CD14-positive monocyte (primary cell): ENCODE data around the gene CPNE8. TPM values are rescaled to one million over a fixed set of nuclear protein-coding genes. Genes with fewer than 3 reads are reported as not detected.

Experiments used
- DNase-seq, 3 donors: peaks; one replicate each; pipeline ENCODE4 v3.0.0-alpha.2; 2011 to 2022
- H2AFZ ChIP-seq: 2 replicates; pipeline ENCODE4 v1.6.0; 2012; ENCODE audit warnings: mild to moderate bottlenecking, low read depth, low read length, inconsistent platforms; ENCODE audit not compliant: insufficient read depth, poor library complexity, severe bottlenecking
- H3K27ac ChIP-seq, 2 donors: 1 replicate in 1 of 2; 2 replicates in 1 of 2; pipeline ENCODE4 v1.5.1; 2012 to 2013; ENCODE audit warnings: low read length in 2 of 2, control low read depth in 1 of 2, inconsistent platforms in 1 of 2, low read depth in 1 of 2, mild to moderate bottlenecking in 1 of 2
- H3K27me3 ChIP-seq, 2 donors: one replicate each; pipeline versions ENCODE4 v1.6.0 to v1.6.1; 2011 to 2013; ENCODE audit warnings: low read length in 2 of 2; ENCODE audit not compliant: control insufficient read depth in 2 of 2, insufficient read depth in 2 of 2
- H3K36me3 ChIP-seq, 2 donors: replicated peaks in 1 of 2; 1 replicate in 1 of 2; 2 replicates in 1 of 2; pipeline versions ENCODE4 v1.5.1 to v1.6.1; 2012 to 2013; ENCODE audit warnings: low read length in 2 of 2, control low read depth in 1 of 2, inconsistent platforms in 1 of 2, mild to moderate bottlenecking in 1 of 2; ENCODE audit not compliant: insufficient read depth in 2 of 2, control insufficient read depth in 1 of 2
- H3K4me1 ChIP-seq, 2 donors: 1 replicate in 1 of 2; 2 replicates in 1 of 2; pipeline versions ENCODE4 v1.5.1 to v1.6.1; 2012 to 2013; ENCODE audit warnings: low read length in 2 of 2, control low read depth in 1 of 2, inconsistent platforms in 1 of 2, mild to moderate bottlenecking in 1 of 2, moderate library complexity in 1 of 2; ENCODE audit not compliant: insufficient read depth in 2 of 2, control insufficient read depth in 1 of 2
- H3K4me2 ChIP-seq: replicated peaks from 2 replicates; pipeline ENCODE3; 2012; ENCODE audit warnings: low read length, moderate library complexity, mild to moderate bottlenecking; ENCODE audit not compliant: poor library complexity, severe bottlenecking; ENCODE audit errors: extremely low read depth
- H3K4me3 ChIP-seq, 3 experiments: fragments of 200-600 bp in 1 of 3; sonication (generic) in 1 of 3; replicated peaks in 1 of 3; 1 replicate in 2 of 3; 2 replicates in 1 of 3; pipeline ENCODE4 v1.5.1; 2011 to 2013; ENCODE audit warnings: low read length in 3 of 3, mild to moderate bottlenecking in 3 of 3, control low read depth in 2 of 3, low read depth in 2 of 3, inconsistent platforms in 1 of 3, moderate library complexity in 1 of 3
- H3K79me2 ChIP-seq: 2 replicates; pipeline ENCODE4 v1.6.0; 2012; ENCODE audit warnings: mild to moderate bottlenecking, control low read depth, inconsistent platforms, low read length, moderate library complexity; ENCODE audit not compliant: insufficient read depth
- H3K9ac ChIP-seq: 2 replicates; pipeline ENCODE4 v1.6.0; 2017; ENCODE audit warnings: low read length, mild to moderate bottlenecking; ENCODE audit not compliant: insufficient read depth, poor library complexity, severe bottlenecking
- H3K9me3 ChIP-seq, 2 donors: replicated peaks in 1 of 2; 1 replicate in 1 of 2; 2 replicates in 1 of 2; pipeline versions ENCODE4 v1.5.1 to v1.6.1; 2012 to 2013; ENCODE audit warnings: low read length in 2 of 2, control low read depth in 1 of 2; ENCODE audit not compliant: control insufficient read depth in 1 of 2, insufficient read depth in 1 of 2
- H4K20me1 ChIP-seq: 2 replicates; pipeline ENCODE4 v1.6.0; 2012; ENCODE audit warnings: mild to moderate bottlenecking, low read length, control low read depth, moderate library complexity; ENCODE audit not compliant: insufficient read depth
- H3K27ac Mint-ChIP-seq, 7 donors: one replicate each; pipeline ENCODE4 v1.8.0; 2020; ENCODE audit warnings: mild to moderate bottlenecking in 7 of 7, mixed read lengths in 7 of 7, moderate library complexity in 6 of 7, inconsistent platforms in 2 of 7
- H3K27me3 Mint-ChIP-seq, 3 donors: one replicate each; pipeline ENCODE4 v1.8.0; 2021 to 2022; ENCODE audit warnings: low read depth in 3 of 3, mild to moderate bottlenecking in 3 of 3, mixed read lengths in 3 of 3, moderate library complexity in 3 of 3, inconsistent platforms in 1 of 3
- H3K36me3 Mint-ChIP-seq, 2 donors: one replicate each; pipeline ENCODE4 v1.8.0; 2020; ENCODE audit warnings: mixed read lengths in 2 of 2, inconsistent platforms in 1 of 2, mild to moderate bottlenecking in 1 of 2
- H3K4me1 Mint-ChIP-seq: one replicate; pipeline ENCODE4 v1.8.0; 2020; ENCODE audit warnings: mild to moderate bottlenecking, mixed read lengths
- H3K4me3 Mint-ChIP-seq, 2 donors: one replicate each; pipeline ENCODE4 v1.8.0; 2020; ENCODE audit warnings: mild to moderate bottlenecking in 2 of 2, mixed read lengths in 2 of 2, moderate library complexity in 1 of 2
- H3K9me3 Mint-ChIP-seq, 7 donors: one replicate each; pipeline ENCODE4 v1.8.0; 2020 to 2022; ENCODE audit warnings: mixed read lengths in 7 of 7, mild to moderate bottlenecking in 6 of 7, moderate library complexity in 6 of 7, inconsistent platforms in 2 of 7
- CTCF ChIP-seq: fragments of 200-600 bp; IDR thresholded peaks from one replicate; pipeline ENCODE4 v1.8.0; 2022; ENCODE audit warnings: antibody characterized with exemption, mild to moderate bottlenecking
- WGBS: methylation state at CpG from one replicate; pipeline ENCODE4 v1.1.5; 2013; ENCODE audit warnings: missing lambda C conversion rate; ENCODE audit not compliant: insufficient coverage; 5-methylcytosine and 5-hydroxymethylcytosine counted together
- intact Hi-C, 2 donors: fragments of 100-400 bp; cut with micrococcal nuclease; formaldehyde crosslinking; loops; one replicate each; pipeline versions ENCODE4 v1.15.0 to v1.15.1; 2023
- polyA plus RNA-seq, 3 donors: library from polyadenylated mRNA; depleted of rRNA in 1 of 3; unstranded in 2 of 3; stranded (reverse) in 1 of 3; fragments of 300-500 nt in 2 of 3; fragments of >200 nt in 1 of 3; fragmentation: Illumina TruSeq in 2 of 3; gene quantifications; 1 replicate in 2 of 3; 2 replicates in 1 of 3; pipeline ENCODE4 v1.2.3, GENCODE V29; 2012 to 2021

Gene CPNE8
- polyA plus RNA-seq, 3 donors, result 15.2 to 22.5 (median 19.0) TPM

- Histone ChIP-seq H4K20me1 (peaks cover 8% of the 10 kb centered on the region), H3K36me3 (no peaks in the 10 kb centered on the region), H3K4me3 (peak overlapping the region; percentile 76 to 98 (median 97)), H3K9ac (peak overlapping the region; percentile 97), H3K4me2 (peak overlapping the region; percentile 97), H3K27ac (peak overlapping the region in 1 of 2 donors; percentile 100), H3K4me1 (peaks cover 29 to 35% of the 10 kb centered on the region in 2 donors), H3K9me3 (no peaks in the 10 kb centered on the region), H3K27me3 (no peaks in the 10 kb centered on the region), H3K79me2 (peaks cover 37% of the 10 kb centered on the region), H2AFZ (peak overlapping the region; percentile 94)
- DNase-seq, result peak in 2 of 3 donors; percentile 17 to 60
- H3K36me3 Mint-ChIP-seq, result no peaks in the 10 kb centered on the region
- H3K27ac Mint-ChIP-seq, result peak overlapping the region; percentile 84 to 98 (median 93)
- WGBS, result no CpG with 5 or more reads among the region's 6 CpGs
- no peak for TF ChIP-seq CTCF
- H3K4me3 Mint-ChIP-seq, result peak overlapping the region; percentile 97 to 98
- H3K4me1 Mint-ChIP-seq, result peaks cover 30% of the 10 kb centered on the region
- peaks cover 0 to 2% (median 0%) of the 10 kb centered on the region in 3 donors for H3K27me3 Mint-ChIP-seq
- intact Hi-C loops, result loop anchor here in 1 of 2 donors (5.0 to 10.0 kb wide), 2 partner anchors 333 to 590 kb away; partner anchors contain the start of gene ALG10B
- H3K9me3 Mint-ChIP-seq, result peaks cover 0 to 2% (median 0%) of the 10 kb centered on the region in 7 donors
Measured at GRCh38 chr12:38907201-38907923, 2.0 kb upstream of the CPNE8 start.

GRCh38 chr12:38906482-38907200 lies 1.2 kb upstream of the CPNE8 start:
- Histone ChIP-seq H3K4me1 (peaks cover 30 to 35% of the 10 kb centered on the region in 2 donors), H3K36me3 (no peaks in the 10 kb centered on the region), H3K27ac (peak overlapping the region; percentile 100), H3K4me3 (peak overlapping the region; percentile 76 to 98 (median 97)), H3K27me3 (no peaks in the 10 kb centered on the region), H3K9me3 (no peaks in the 10 kb centered on the region), H3K79me2 (peaks cover 44% of the 10 kb centered on the region), H2AFZ (peak overlapping the region; percentile 94), H3K4me2 (peak overlapping the region; percentile 97), H4K20me1 (peaks cover 13% of the 10 kb centered on the region), H3K9ac (peak overlapping the region; percentile 97)
- DNase-seq, result peak; percentile 66 to 86 (median 73)
- Mint-ChIP-seq H3K36me3 (peaks cover 2 to 4% of the 10 kb centered on the region in 2 donors), H3K4me1 (peaks cover 34% of the 10 kb centered on the region), H3K9me3 (peaks cover 0 to 2% (median 0%) of the 10 kb centered on the region in 7 donors), H3K27me3 (peaks cover 0 to 2% (median 2%) of the 10 kb centered on the region in 3 donors), H3K4me3 (peak overlapping the region; percentile 97 to 98), H3K27ac (peak overlapping the region; percentile 84 to 99 (median 97))
- WGBS, result 0% methylated on average over 22 of the region's 36 CpGs
- intact Hi-C loops, result loop anchor here in 1 of 2 donors (5.0 to 10.0 kb wide), 2 partner anchors 332 to 589 kb away; partner anchors contain the start of gene ALG10B
- peak; percentile 91 for TF ChIP-seq CTCF
